Measurements from ENCODE around the gene RAPGEFL1.
"Not testable (repeated sequence)": the region's sequence is repeated elsewhere in the genome, so short reads cannot be mapped to it uniquely, and the experiment has no call there.

Gene RAPGEFL1

GRCh38 chr17:40213914-40214313, 36.6 kb downstream of the RAPGEFL1 start:
- not testable (repeated sequence) for DNase-seq

- no peak for DNase-seq
Observed at GRCh38 chr17:40218006-40218739, 40.9 kb downstream of the RAPGEFL1 start.

DNA sequence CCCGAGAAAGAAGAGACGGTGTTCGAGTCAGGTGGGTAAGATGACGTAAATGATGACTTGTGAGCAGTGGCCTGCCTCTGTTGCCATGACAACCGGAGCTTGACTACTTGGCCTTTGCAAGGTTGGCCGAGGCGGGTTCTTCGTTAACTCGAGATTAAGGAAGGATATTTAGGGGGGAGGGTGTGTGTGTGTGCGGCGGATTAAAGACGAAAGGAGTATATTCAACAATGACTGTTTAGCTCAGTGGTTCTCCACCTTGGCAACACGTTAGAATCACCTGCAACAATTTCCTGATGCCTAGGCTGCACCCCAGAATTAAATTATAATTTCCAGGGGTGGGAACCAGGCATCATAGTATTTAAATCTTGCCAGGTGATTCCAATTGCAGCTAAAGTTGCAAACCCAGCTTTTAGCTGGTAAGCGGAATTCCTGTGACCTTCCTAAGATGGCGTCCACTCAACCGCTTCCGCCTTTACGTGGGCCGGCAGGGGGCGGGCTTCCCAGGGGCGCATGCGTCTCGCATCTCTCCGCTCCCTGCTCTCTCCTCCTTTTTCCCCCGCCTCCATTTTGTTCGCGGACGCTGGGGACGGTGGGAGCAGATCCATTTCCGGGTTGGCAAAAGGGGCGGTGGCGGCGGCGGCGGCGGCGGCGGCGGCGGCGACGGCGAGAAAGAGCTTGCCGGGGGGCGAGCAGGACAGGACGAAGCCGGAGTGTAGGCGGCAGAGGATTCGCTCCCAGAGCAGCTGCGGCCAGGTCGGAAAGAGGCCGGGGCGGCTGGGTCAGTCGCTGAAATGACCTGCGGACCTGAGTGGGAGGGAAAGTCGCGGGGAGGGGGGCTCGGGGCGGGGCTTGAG, 41.7 kb downstream of the RAPGEFL1 start, which contains the start of gene WIPF2:
Gene WIPF2 (plus strand): TSS at position 565 of the 854 bp plus-strand sequence. CDS start 37,156 bp downstream, outside the sequence.
- peak; percentile 85 to 92 for DNase-seq

DNA sequence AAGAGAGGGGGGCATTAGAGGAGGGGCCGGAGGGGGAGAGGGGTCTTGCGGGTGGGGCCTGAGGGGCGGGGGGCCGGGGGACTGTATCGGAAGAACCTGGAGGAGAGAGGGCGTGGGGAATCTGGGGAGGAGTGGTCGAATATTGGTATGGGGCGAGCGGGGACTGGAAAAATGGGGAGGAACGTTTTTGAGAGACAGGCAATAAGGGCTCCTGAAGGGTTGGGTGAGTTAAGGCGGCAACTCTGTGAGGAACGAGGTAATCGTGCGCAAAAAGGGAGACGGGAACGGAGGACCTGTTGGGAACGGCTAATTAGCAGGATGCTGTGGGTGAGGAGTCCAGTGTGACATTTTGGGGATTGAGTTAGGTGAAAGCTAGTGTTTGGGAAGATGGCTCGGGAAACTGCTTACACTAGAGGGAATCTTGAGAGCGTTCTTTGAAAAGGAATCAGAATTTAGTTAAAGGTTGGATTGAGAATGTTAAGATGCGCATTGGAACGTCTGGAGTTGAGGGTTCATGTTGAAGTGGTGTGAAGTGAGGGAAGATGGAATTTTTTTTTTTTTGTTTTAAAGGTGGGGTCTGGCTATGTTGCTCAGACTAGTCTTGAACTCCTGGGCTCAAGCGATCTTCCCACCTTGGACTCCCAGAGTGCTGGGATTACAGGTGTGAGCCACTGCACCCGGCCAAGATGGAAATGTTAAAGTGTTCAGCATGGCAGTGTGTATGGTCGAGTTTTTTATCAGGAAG, 42.5 kb downstream of the RAPGEFL1 start:
- peak in 1 of 2 donors; percentile 47 for DNase-seq

DNA sequence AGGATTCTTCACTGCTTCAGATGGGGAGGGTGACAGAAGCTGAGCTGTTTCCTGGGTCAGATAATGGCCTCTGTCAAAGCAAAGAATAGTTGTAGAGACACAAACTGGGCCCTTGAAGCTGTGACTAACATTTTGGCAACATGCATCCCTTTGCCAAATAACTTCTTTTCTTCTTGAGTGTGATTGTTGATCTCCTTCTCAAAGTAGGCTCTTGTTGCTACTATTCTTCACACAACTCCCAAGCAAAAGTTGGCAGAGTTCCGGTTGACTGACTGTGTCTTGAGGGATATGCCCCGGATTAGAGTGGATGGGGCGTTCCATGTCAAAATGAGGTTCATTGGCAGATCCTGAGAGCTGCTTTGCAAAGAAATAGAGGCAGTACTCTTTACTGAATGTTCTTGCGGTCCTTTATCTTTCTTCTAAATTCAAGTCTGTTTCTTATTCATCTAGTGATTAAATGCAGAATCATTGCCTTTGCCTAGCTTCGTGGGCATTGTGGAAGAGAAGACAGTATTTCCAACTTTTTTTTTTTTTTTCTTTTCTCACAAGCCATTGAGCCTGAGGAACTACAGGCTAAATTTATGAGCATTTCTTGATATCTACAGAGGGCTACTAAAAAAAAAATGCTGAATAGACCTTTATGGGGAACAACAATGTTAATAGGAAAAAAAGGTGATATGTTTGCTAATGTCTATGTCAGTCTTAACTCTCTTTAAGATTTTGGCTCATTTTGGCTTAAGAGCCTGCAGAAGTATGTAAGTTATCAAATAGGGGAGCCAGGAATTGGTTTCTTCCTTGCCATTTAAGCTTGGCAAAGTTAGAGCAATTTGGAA, 47.7 kb downstream of the RAPGEFL1 start:
- DNase-seq, result no peak

DNA sequence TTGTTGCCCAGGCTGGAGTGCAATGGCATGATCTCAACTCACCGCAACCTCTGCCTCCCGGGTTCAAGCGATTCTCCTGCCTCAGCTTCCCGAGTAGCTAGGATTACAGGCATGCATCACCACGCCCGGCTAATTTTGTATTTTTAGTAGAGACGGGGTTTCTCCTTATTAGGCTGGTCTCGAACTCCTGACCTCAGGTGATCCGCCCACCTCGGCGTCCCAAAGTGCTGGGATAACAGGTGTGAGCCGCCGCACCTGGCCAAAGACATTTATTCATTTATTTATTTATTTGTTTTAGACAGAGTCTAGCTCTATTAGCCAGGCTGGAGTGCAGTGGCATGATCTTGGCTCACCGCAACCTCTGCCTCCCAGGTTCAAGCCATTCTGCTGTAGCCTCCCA, 51.9 kb downstream of the RAPGEFL1 start:
- not testable (repeated sequence) for DNase-seq

GRCh38 chr17:40230670-40231069, 53.4 kb downstream of the RAPGEFL1 start:
- no peak for DNase-seq

GRCh38 chr17:40231928-40232327, 54.7 kb downstream of the RAPGEFL1 start:
- DNase-seq, result not testable (repeated sequence)

DNA sequence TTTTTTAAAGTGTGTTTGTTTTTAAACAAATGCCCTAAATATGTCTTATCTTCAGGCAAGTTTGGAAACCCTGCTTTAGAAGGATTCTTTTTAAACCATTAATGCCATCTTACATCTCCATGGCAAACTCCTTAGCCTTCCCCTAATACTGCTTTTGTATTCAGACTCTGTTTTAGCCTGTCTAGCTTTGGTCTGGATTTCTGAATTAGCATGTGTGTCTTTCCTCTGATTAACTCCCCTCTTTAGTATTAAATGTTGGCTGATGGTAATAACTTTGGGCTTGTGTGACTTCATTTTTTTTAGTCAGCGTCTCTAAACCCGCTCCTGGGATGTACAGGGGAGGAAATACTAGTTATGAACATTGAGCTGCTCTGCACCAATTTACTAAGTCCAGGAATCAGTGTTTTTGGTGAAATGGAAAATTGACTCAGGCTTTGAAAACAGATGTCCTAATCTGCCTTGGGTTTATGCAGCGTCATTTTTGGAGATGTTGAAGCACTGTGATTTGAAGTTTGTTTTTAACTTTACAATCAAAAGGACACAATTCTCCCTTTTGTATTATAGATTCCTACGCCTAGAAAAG, 64.1 kb downstream of the RAPGEFL1 start:
- DNase-seq, result no peak

- DNase-seq, result no peak
Observed at GRCh38 chr17:40242774-40243173, 65.5 kb downstream of the RAPGEFL1 start.

- no peak for DNase-seq
Observed at GRCh38 chr17:40243761-40244160, 66.5 kb downstream of the RAPGEFL1 start.

GRCh38 chr17:40244255-40244654, 67.0 kb downstream of the RAPGEFL1 start:
- DNase-seq, result no peak
